Esophagus (tissue), 2 donors: ENCODE measurements around the gene TERT. TPM values are rescaled to one million over a fixed set of nuclear protein-coding genes. Genes with fewer than 3 reads are reported as not detected.

Experiments
- H3K27ac ChIP-seq, 2 donors: one replicate each; pipeline ENCODE4 v1.5.1; 2013; ENCODE audit warnings: low read depth in 2 of 2, mild to moderate bottlenecking in 2 of 2, inconsistent platforms in 1 of 2, low read length in 1 of 2, moderate library complexity in 1 of 2
- H3K27me3 ChIP-seq, 2 donors: one replicate each; pipeline ENCODE4 v1.6.1; 2013; ENCODE audit warnings: low read length in 2 of 2, control low read depth in 1 of 2, mild to moderate bottlenecking in 1 of 2; ENCODE audit not compliant: insufficient read depth in 2 of 2, control insufficient read depth in 1 of 2
- H3K36me3 ChIP-seq, 2 donors: one replicate each; pipeline ENCODE4 v1.6.1; 2013; ENCODE audit warnings: low read length in 1 of 2; ENCODE audit not compliant: control insufficient read depth in 2 of 2, insufficient read depth in 2 of 2
- H3K4me1 ChIP-seq, 2 donors: one replicate each; pipeline ENCODE4 v1.6.1; 2013; ENCODE audit warnings: low read length in 1 of 2; ENCODE audit not compliant: control insufficient read depth in 2 of 2, insufficient read depth in 2 of 2
- H3K4me3 ChIP-seq, 2 donors: one replicate each; pipeline ENCODE4 v1.5.1; 2013; ENCODE audit warnings: low read length in 2 of 2, mild to moderate bottlenecking in 2 of 2, low read depth in 1 of 2, moderate library complexity in 1 of 2
- H3K9me3 ChIP-seq, 2 donors: one replicate each; pipeline ENCODE4 v1.6.1; 2013; ENCODE audit warnings: mild to moderate bottlenecking in 2 of 2, low read depth in 1 of 2, low read length in 1 of 2, moderate library complexity in 1 of 2; ENCODE audit not compliant: control insufficient read depth in 2 of 2, insufficient read depth in 1 of 2
- WGBS, 2 donors: extraction: QIAGEN DNeasy Blood & Tissue Kit; methylation state at CpG; one replicate each; pipeline ENCODE4 v1.1.7; 2013; 5-methylcytosine and 5-hydroxymethylcytosine counted together
- polyA plus RNA-seq, 2 donors: library from polyadenylated mRNA; stranded (reverse); fragments of 200-250 nt; gene quantifications; one replicate each; pipeline ENCODE4 v1.2.3, GENCODE V29; 2013
- donor health status: healthy with polysubstance abuse.
- donor health status: Bipolar disorder and iron deficiency.

TERT gene
- polyA plus RNA-seq, 2 donors = 0.13 to 0.51 TPM

DNA sequence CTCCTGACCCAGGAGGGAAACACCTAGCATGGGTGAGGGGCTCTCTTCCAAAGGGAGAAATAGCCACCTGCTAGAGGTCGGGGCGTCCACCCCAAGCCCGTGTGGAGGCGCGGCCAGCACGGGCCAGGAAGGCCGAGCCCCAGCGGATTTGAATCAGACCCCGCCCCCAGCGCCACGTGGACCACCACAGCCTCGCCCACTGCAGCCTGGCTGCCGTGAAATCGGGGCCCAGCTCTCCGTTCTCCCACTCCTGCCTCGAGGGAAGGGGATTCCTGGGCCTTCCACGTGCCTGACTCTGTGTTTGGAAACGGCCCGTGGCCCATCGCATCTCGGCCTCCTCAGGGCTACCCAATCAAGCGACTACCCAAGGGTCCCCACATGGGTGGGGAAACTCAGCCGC is 38.1 kb downstream of the TERT start:
- Histone ChIP-seq H3K9me3 (peaks cover 3 to 4% of the 10 kb centered on the region in 2 donors), H3K36me3 (no peaks in the 10 kb centered on the region), H3K27me3 (no peaks in the 10 kb centered on the region), H3K4me1 (peaks cover 0 to 3% of the 10 kb centered on the region in 2 donors), H3K27ac (no peak overlapping the region), H3K4me3 (no peak overlapping the region)
- WGBS, 2 donors = 83 to 86% methylated on average over 23 of the region's 23 CpGs

DNA sequence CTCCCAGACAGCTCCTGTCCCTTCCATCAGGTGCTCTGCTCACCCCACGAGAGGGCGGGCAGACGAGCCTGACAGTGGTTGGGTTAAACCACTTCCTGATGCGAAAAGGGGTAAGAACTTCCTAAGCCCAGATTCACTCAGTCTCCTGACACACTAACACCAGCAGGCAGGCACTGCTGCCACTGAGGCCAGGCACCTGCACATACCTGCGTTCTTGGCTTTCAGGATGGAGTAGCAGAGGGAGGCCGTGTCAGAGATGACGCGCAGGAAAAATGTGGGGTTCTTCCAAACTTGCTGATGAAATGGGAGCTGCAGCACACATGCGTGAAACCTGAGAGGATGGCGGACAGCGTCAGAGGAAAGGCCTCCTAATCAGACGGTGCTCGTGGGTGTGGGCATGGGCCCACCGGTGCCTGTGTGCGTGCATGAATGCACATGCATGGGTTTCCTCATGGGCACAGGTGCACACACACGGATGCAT is 39.7 kb downstream of the TERT start:
- Histone ChIP-seq H3K36me3 (no peaks in the 10 kb centered on the region), H3K27ac (no peak overlapping the region), H3K4me1 (peaks cover 0 to 3% of the 10 kb centered on the region in 2 donors), H3K27me3 (no peaks in the 10 kb centered on the region), H3K4me3 (no peak overlapping the region), H3K9me3 (no peaks in the 10 kb centered on the region)
- 64 to 67% methylated on average over 16 of the region's 16 CpGs for WGBS, 2 donors

DNA sequence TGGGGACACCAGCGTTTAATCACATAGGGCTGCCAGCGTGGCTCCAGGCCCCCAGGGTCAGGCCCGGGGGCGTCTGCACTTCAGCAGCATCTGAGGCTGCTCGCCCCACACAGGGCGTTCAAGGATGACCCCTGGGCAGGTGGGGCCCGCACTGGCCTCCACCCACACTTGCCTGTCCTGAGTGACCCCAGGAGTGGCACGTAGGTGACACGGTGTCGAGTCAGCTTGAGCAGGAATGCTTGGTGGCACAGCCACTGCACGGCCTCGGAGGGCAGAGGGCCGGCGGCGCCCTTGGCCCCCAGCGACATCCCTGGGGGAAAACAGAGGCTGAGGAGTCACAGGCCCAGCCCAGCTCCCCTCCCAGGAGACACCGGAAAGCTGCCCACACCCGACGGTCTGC is 40.7 kb downstream of the TERT start:
- no peaks in the 10 kb centered on the region for H3K27me3 ChIP-seq
- H3K4me1 ChIP-seq = peaks cover 0 to 3% of the 10 kb centered on the region in 2 donors
- no peak overlapping the region for H3K4me3 ChIP-seq
- H3K9me3 ChIP-seq = no peaks in the 10 kb centered on the region
- no peak overlapping the region for H3K27ac ChIP-seq
- WGBS, 2 donors = 81 to 86% methylated on average over 19 of the region's 19 CpGs
- H3K36me3 ChIP-seq = no peaks in the 10 kb centered on the region

DNA sequence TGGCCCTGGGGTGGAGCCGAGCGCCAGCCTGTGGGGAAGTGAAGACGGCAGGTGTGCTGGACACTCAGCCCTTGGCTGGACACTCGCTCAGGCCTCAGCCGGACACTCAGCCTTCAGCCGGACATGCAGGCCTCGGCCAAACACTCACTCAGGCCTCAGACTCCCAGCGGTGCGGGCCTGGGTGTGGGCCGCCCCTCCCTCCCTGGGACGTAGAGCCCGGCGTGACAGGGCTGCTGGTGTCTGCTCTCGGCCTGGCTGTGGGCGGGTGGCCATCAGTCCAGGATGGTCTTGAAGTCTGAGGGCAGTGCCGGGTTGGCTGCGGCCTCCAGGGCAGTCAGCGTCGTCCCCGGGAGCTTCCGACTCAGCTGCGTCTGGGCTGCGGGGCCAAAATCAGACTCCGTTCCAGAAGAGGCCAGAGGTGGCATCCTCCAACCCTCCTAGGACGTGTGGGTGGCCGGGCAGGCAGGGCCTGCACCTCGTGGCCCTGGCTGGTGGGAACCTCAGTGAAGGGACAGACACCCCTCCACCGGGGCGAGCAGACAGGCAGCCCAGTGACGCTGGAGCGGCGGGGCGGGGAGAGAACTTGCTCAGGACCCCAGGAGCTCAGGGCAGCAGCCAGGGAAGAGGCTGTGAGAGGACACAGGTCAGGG is 41.3 kb downstream of the TERT start:
- WGBS, 2 donors = 87 to 88% methylated on average over 33 of the region's 33 CpGs
- Histone ChIP-seq H3K27ac (no peak overlapping the region), H3K4me3 (no peak overlapping the region)

DNA sequence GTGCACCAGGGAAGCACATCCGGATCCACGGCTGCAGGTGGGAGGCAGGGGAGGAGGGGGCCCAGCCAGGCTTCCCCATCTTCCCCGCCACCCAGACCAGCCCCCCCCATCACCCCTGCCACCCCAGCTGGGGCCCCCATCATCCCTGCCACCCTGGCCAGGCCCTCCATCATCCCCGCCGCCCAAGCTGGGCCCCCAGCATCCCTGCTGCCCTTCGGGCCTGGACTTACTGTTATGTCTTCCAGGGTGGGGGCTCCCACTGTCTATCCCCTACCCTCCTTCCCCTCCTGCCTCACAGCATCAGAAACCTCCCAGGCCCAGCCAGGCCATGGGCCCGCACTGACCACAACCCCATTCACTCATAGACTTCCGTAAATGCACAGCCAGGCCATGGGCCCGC is 42.2 kb downstream of the TERT start:
- Histone ChIP-seq H3K9me3 (no peaks in the 10 kb centered on the region), H3K4me1 (peaks cover 0 to 3% of the 10 kb centered on the region in 2 donors), H3K36me3 (no peaks in the 10 kb centered on the region), H3K4me3 (no peak overlapping the region), H3K27me3 (no peaks in the 10 kb centered on the region), H3K27ac (no peak overlapping the region)
- 88 to 93% methylated on average over 9 of the region's 9 CpGs for WGBS, 2 donors

More for the DNA sequence above, 41.3 kb downstream of the TERT start:
- H3K4me1 ChIP-seq = peaks cover 0 to 3% of the 10 kb centered on the region in 2 donors
- no peaks in the 10 kb centered on the region for H3K36me3 ChIP-seq
- no peaks in the 10 kb centered on the region for H3K27me3 ChIP-seq
- H3K9me3 ChIP-seq = no peaks in the 10 kb centered on the region

DNA sequence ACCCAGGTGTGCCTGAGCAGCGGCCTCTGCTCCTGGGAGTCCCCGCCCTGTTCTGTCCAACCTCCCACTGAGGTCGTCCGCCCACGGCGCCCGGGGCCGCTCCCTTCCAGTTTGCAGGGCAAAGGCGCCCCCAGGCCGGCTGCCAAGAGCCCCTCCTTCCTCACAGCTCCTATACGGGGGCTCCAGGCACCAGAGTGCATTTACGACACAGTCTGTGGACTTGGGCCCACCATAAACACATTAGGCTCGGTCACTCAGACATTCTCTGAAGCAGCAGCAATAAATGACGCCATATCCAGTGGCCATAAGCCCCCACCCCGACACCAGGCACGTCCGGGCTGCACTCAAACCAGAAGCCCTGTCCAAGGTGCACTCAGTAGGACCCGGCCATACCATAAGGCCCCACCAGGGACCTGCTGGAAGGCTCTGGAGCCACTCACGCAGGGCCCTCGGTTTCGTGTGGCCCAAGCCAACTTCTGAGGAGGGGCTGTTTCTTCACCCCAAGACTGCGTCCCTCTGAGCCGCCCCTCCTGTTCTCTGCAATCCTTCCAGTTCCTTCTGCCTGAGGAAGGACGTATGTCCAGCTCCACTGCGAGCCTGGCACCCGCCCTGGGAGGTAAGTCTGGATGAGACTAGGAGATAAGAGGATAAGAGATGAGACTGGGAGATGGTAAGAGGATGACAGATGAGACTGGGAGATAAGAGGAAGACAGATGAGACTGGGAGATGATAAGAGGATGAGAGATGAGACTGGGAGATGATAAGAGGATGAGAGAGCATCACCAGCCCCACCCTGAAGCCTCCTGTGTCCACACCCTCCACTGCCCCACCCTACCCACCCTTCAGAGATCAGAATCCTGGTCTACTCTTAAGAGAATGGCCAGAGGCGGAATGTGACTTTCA is 42.9 kb downstream of the TERT start:
- Histone ChIP-seq H3K4me3 (no peak overlapping the region), H3K27me3 (no peaks in the 10 kb centered on the region), H3K9me3 (no peaks in the 10 kb centered on the region), H3K36me3 (no peaks in the 10 kb centered on the region), H3K4me1 (peaks cover 0 to 3% of the 10 kb centered on the region in 2 donors), H3K27ac (no peak overlapping the region)
- 55 to 59% methylated on average over 27 of the region's 27 CpGs for WGBS, 2 donors

DNA sequence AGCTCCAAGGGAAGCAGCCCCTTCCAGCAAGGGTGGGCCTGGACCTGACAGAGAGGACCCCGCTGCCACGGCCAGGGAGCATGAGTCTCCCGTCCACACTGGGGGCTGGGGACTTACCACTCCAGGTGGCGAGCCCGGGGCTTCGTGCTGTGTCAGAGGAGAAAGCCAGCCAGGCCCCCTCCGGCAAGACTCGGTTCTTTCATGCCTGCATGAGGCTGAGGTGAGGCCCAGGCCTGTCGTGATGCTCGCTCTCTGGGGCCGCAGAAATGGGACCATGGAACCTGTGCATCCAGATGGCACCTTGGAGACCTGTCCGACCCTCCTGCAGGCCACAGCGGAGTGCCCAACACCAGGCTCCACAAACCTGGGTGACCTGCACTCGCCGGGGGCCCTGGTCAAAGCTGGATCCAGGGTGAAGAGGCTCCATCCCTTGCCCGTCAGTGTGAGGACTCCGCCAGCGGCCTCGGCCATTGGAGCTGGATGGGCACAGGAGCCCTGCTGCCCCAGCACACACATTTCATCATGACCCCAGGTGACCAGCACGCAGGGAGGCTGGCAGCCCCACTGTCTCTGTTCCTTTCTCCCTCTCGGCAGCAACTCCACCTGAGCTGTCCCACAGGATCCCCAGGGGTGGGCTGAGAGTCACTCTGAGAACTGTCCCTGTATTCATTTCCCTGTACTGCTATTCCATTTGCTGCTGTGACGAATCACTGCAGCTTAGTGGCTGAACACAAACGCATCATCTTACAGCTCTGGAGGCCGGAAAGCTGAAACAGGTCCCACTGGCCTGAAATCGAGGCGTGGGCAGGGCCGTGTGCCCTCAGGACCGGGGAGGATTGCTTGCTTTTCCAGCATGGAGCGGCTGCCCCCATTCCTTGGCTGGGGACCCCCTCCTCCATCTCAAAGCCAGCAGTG is 45.2 kb downstream of the TERT start:
- H3K4me1 ChIP-seq = peaks cover 0 to 3% of the 10 kb centered on the region in 2 donors
- H3K27me3 ChIP-seq = no peaks in the 10 kb centered on the region
- H3K36me3 ChIP-seq = no peaks in the 10 kb centered on the region
- H3K27ac ChIP-seq = no peak overlapping the region
- H3K4me3 ChIP-seq = no peak overlapping the region
- 74 to 76% methylated on average over 28 to 29 of the region's 29 CpGs for WGBS, 2 donors
- no peaks in the 10 kb centered on the region for H3K9me3 ChIP-seq

DNA sequence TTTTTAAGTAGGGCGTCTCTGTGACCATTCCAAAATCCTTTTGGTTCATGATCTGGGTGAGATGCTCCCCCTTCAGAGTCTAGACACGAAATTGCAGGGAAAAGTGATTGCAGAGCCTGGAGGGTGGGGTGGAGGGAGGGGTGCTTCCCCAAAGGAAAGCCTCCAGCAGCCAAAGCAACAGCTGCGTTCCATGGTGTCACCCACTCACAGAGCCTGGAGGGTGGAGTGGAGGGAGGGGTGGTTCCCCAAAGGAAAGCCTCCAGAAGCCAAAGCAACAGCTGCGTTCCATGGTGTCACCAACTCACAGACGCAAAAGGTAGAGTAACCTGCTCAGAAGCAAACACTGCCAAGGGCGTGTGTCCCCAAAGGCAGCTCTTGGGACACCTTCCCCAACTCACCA is 47.1 kb downstream of the TERT start:
- Histone ChIP-seq H3K4me1 (peaks cover 0 to 3% of the 10 kb centered on the region in 2 donors), H3K36me3 (no peaks in the 10 kb centered on the region), H3K27me3 (no peaks in the 10 kb centered on the region), H3K4me3 (no peak overlapping the region), H3K27ac (no peak overlapping the region), H3K9me3 (no peaks in the 10 kb centered on the region)
- WGBS, 2 donors = 66 to 73% methylated on average over 6 of the region's 6 CpGs
